ENCODE results near the gene MUS81.

MUS81 gene

GRCh38 chr11:65862941-65863888, 3.0 kb downstream of the MUS81 start:
- peak overlapping the region; percentile 98 for H3K27ac ChIP-seq

GRCh38 chr11:65863889-65864705, 3.9 kb downstream of the MUS81 start:
- DNase-seq (ENCODE audit: low spot score): no peak
- ChIA-PET CTCF (no interaction called here), POLR2A (ENCODE audit: low non-redundant PET) (no interaction called here)
- peak overlapping the region; percentile 98 for H3K27ac ChIP-seq
- no peak for TF ChIP-seq CTCF (conservative IDR thresholded peaks at IDR 0.05; ENCODE audit: low read depth)

More at GRCh38 chr11:65862941-65863888, 3.0 kb downstream of the MUS81 start:
- CTCF ChIA-PET: interaction anchor here (0.6 to 0.7 kb wide), 2 partner anchors 76 to 103 kb away, joined by 3 read pairs; no protein-coding TSS in a partner anchor
- DNase-seq (ENCODE audit: low spot score): no peak
- POLR2A ChIA-PET (ENCODE audit: low non-redundant PET): no interaction called here
- TF ChIP-seq CTCF (conservative IDR thresholded peaks at IDR 0.05; ENCODE audit: low read depth): no peak

GRCh38 chr11:65864706-65865471, 4.7 kb downstream of the MUS81 start:
- no peak for DNase-seq (ENCODE audit: low spot score)
- POLR2A ChIA-PET (ENCODE audit: low non-redundant PET): no interaction called here
- CTCF ChIA-PET: no interaction called here

GRCh38 chr11:65865550-65866172, 5.4 kb downstream of the MUS81 start:
- CTCF ChIA-PET: no interaction called here
- no peak for TF ChIP-seq CTCF (conservative IDR thresholded peaks at IDR 0.05; ENCODE audit: low read depth)
- no peak for DNase-seq (ENCODE audit: low spot score)
- POLR2A ChIA-PET (ENCODE audit: low non-redundant PET): no interaction called here
- peak overlapping the region; percentile 98 for H3K27ac ChIP-seq

More at GRCh38 chr11:65864706-65865471, 4.7 kb downstream of the MUS81 start:
- no peak for TF ChIP-seq CTCF (conservative IDR thresholded peaks at IDR 0.05; ENCODE audit: low read depth)
- H3K27ac ChIP-seq: peak overlapping the region; percentile 98

- DNase-seq (ENCODE audit: low spot score): no peak
- no peak for TF ChIP-seq CTCF (conservative IDR thresholded peaks at IDR 0.05; ENCODE audit: low read depth)
- POLR2A ChIA-PET (ENCODE audit: low non-redundant PET): no interaction called here
- peak overlapping the region; percentile 53 for H3K27ac ChIP-seq
- CTCF ChIA-PET: no interaction called here
These were observed 6.5 kb downstream of the MUS81 start for GRCh38 chr11:65866509-65867283.

All from RWPE1 (cell line).